GM10248 (cell line): Measurements from ENCODE around the gene XRCC2.

ENCODE experiments used
- CTCF ChIA-PET: fragments of 300-600 bp; sonication (Branson Sonifier 250); formaldehyde crosslinking; extraction: SDS; loops from one replicate; lab custom pipeline; 2021; ENCODE audit warnings: antibody characterized with exemption; lab: Yijun Ruan, JAX
- POLR2A ChIA-PET: fragments of 350-650 bp; sonication (Branson Sonifier 250); formaldehyde crosslinking; extraction: SDS; loops from one replicate; lab custom pipeline; 2020; ENCODE audit warnings: antibody characterized with exemption; lab: Yijun Ruan, JAX
- DNase-seq: peaks from one replicate; pipeline ENCODE4 v3.0.0; 2012; ENCODE audit errors: extremely low spot score
- CTCF ChIP-seq: IDR thresholded peaks from 2 replicates; pipeline ENCODE4 v1.5.1; 2012; ENCODE audit warnings: mild to moderate bottlenecking, low read depth; ENCODE audit errors: extremely low read depth, missing control alignments, control extremely low read depth

XRCC2 gene

GRCh38 chr7:152664636-152665035 lies 11.3 kb downstream of the XRCC2 start:
- ChIA-PET CTCF (interaction anchor here (1.2 kb wide), 1 partner anchor 28 kb away, joined by 3 read pairs; no protein-coding TSS in a partner anchor), POLR2A (no interaction called here)
- DNase-seq, result no peak
- no peak for TF ChIP-seq CTCF

- no peak for DNase-seq
- POLR2A ChIA-PET, result no interaction called here
- CTCF ChIA-PET, result interaction anchor here (1.2 kb wide), 1 partner anchor 27 kb away, joined by 3 read pairs; no protein-coding TSS in a partner anchor
- TF ChIP-seq CTCF, result no peak
Observed at GRCh38 chr7:152663931-152664330, 12.0 kb downstream of the XRCC2 start.

GRCh38 chr7:152663148-152663740 lies 12.7 kb downstream of the XRCC2 start:
- TF ChIP-seq CTCF, result no peak
- ChIA-PET POLR2A (no interaction called here), CTCF (interaction anchor here (1.2 kb wide), 1 partner anchor 27 kb away, joined by 3 read pairs; no protein-coding TSS in a partner anchor)
- DNase-seq, result no peak

- no peak for TF ChIP-seq CTCF
- no peak for DNase-seq
- ChIA-PET CTCF (no interaction called here), POLR2A (no interaction called here)
Observed at GRCh38 chr7:152661479-152661878, 14.5 kb downstream of the XRCC2 start.

- CTCF ChIA-PET, result interaction anchor here (0.8 to 1.8 kb wide), 6 partner anchors 12 to 877 kb away, joined by 3 to 8 read pairs (median 3); no protein-coding TSS in a partner anchor
- TF ChIP-seq CTCF, result no peak
- POLR2A ChIA-PET, result no interaction called here
- DNase-seq, result no peak
Observed at GRCh38 chr7:152660021-152660420, 15.9 kb downstream of the XRCC2 start.

GRCh38 chr7:152654971-152655370 lies 21.0 kb downstream of the XRCC2 start:
- ChIA-PET POLR2A (no interaction called here), CTCF (interaction anchor here (0.9 kb wide), 1 partner anchor 18 kb away, joined by 3 read pairs; no protein-coding TSS in a partner anchor)
- TF ChIP-seq CTCF, result no peak
- DNase-seq, result no peak
